HG03159 (cell line): ENCODE measurements around the gene INIP.
"Not testable (repeated sequence)": the region's sequence is repeated elsewhere in the genome, so short reads cannot be mapped to it uniquely, and the experiment has no call there.

ENCODE experiments used
- ATAC-seq: cut with Tn5 transposase; IDR thresholded peaks from one replicate; pipeline ENCODE4 v1.9.1; 2021; ENCODE audit warnings: mild to moderate bottlenecking, moderate library complexity; ENCODE audit not compliant: unreplicated experiment

The INIP gene

DNA sequence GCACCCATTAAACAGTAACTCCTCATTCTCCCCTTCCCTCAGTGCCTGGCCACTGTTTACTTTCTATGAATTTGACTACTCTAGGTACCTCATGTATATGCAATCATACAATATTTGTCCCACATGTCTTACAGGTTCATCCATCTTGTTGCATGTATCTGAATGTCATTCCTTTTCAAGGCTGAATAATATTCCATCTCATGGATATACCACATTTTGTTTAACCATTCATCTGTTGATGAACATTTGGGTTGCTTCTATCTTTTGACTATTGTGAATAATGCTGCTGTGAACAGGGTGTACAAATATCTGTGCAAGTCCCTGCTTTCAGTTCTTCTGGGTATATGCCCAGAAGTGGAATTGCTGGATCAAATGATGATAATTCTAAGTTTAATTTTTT is 40.9 kb downstream of the INIP start:
- no peak for ATAC-seq

GRCh38 chr9:112673221-112673620 is 44.7 kb downstream of the INIP start:
- not testable (repeated sequence) for ATAC-seq

GRCh38 chr9:112670991-112671625 is 46.8 kb downstream of the INIP start:
- no peak for ATAC-seq

- ATAC-seq, result no peak
Measured at GRCh38 chr9:112669326-112669725, 48.6 kb downstream of the INIP start.

- ATAC-seq, result no peak
Measured at GRCh38 chr9:112665347-112665746, 52.6 kb downstream of the INIP start.

DNA sequence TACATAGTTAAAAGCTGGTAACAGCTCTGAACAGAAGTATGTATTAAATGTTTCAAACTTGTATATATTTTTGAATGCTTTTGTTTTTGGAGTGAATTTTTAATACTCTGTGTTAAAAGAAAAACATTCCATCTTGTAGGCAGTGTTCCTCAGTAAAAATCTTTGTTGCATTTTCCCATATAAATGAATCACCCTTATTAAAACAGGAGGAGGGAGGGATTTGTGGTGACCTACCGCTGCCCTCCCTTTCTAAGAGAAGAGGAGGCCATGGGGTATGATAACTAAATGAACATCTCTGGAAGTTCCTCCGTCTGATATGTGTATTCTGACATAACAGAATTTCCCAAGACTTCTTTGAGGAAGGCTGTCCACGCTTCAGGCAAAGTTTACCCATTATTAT is 53.4 kb downstream of the INIP start:
- ATAC-seq, result no peak

GRCh38 chr9:112663681-112664080 is 54.2 kb downstream of the INIP start:
- ATAC-seq, result no peak

DNA sequence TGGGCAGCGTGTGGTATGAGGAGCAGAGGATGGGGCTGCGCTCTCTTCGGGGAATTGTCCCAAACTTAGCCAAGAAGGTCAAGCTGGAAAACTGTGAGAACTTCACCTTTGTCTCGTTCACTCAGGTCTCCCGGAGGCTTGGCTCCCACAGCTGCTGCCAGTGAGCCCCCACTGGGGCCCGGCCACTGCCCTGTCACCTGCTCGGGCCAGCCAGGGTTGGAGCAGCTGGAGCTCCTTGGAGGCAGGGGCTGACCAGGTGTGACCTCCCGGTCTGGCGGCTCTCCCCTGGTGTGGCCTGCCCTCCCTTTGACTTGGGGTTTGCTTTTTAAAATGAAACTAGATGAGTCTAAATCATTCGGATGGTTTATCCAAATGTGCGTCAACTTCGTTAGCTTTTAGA is 58.0 kb downstream of the INIP start:
- ATAC-seq, result no peak

- ATAC-seq, result no peak
Measured at GRCh38 chr9:112655668-112656067, 62.2 kb downstream of the INIP start.

GRCh38 chr9:112654282-112654681 is 63.6 kb downstream of the INIP start:
- no peak for ATAC-seq

- no peak for ATAC-seq
Measured at GRCh38 chr9:112648624-112649023, 69.3 kb downstream of the INIP start.

DNA sequence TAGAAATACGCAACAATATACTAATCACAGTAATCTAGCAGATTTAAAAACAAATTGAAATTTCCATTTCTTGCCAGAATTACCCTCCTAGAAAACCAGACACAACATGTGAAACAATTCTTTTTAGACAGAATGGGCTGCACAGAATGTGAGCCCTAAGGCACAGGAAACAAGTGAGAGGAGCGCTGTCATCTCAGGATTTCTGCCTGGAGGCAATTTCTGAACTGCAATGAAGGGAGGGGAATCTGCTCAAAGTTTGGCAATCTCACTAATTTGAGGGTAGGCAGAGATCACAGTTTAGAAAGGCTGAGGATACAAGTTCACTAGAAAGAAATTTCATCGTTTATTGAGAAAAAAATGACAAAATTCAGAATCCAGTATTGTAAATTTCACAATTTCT is 70.3 kb downstream of the INIP start:
- no peak for ATAC-seq

- ATAC-seq, result no peak
Measured at GRCh38 chr9:112642126-112642525, 75.8 kb downstream of the INIP start.

- no peak for ATAC-seq
Measured at GRCh38 chr9:112640311-112640710, 77.6 kb downstream of the INIP start.
